Esophagus squamous epithelium (tissue), 5 donors: Measurements from ENCODE around the gene PRKCE. TPM values are rescaled to one million over a fixed set of nuclear protein-coding genes. Genes with fewer than 3 reads are reported as not detected.
A peak's percentile ranks its signal among the peaks of the same experiment; 100 is the strongest.

Experiments
- DNase-seq: peaks from one replicate; lab custom pipeline; 2025; lab: John Stamatoyannopoulos, UW
- H3K27ac ChIP-seq, 4 donors: fragments of 200-600 bp; sonication (generic); one replicate each; pipeline ENCODE4 v1.5.1; 2016 to 2019; ENCODE audit warnings: mild to moderate bottlenecking in 1 of 4
- H3K27me3 ChIP-seq, 4 donors: fragments of 200-600 bp; sonication (generic); 1 replicate in 3 of 4; 2 replicates in 1 of 4; pipeline versions ENCODE4 v1.5.1 to v1.6.0; 2017 to 2021; ENCODE audit warnings: antibody characterized with exemption in 1 of 4
- H3K36me3 ChIP-seq, 3 donors: fragments of 200-600 bp; sonication (generic); one replicate each; pipeline ENCODE4 v1.5.1; 2016 to 2019
- H3K4me1 ChIP-seq, 3 donors: fragments of 200-600 bp; sonication (generic); one replicate each; pipeline ENCODE4 v1.5.1; 2017 to 2019
- H3K4me3 ChIP-seq, 4 donors: fragments of 200-600 bp; sonication (generic); 1 replicate in 3 of 4; 2 replicates in 1 of 4; pipeline ENCODE4 v1.5.1; 2016 to 2019; ENCODE audit warnings: mild to moderate bottlenecking in 2 of 4, moderate library complexity in 1 of 4
- H3K9me3 ChIP-seq, 3 donors: fragments of 200-600 bp; sonication (generic); one replicate each; pipeline ENCODE4 v1.5.1; 2016 to 2019
- POLR2A ChIP-seq, 4 donors: fragments of 450-650 bp; IDR thresholded peaks; one replicate each; pipeline ENCODE4 v1.6.1; 2017; ENCODE audit warnings: antibody characterized with exemption in 4 of 4, mild to moderate bottlenecking in 4 of 4, moderate library complexity in 3 of 4
- WGBS, 2 donors: methylation state at CpG; one replicate each; pipeline ENCODE4 v1.1.5; 2018; 5-methylcytosine and 5-hydroxymethylcytosine counted together
- intact Hi-C: fragments of 100-400 bp; cut with DNase I; formaldehyde crosslinking; loops from one replicate; pipeline ENCODE4 v1.15.0; 2022
- total RNA-seq, 4 donors: library from RNA; depleted of rRNA; stranded (reverse); fragments of >200 nt; gene quantifications; one replicate each; pipeline ENCODE4 v1.1.0, GENCODE V29; 2016
- TF ChIP-seq, protein P1 (sequence below), 6 experiments: fragments of 450-650 bp in 4 of 6; fragments of 200-600 bp in 2 of 6; sonication (generic) in 2 of 6; IDR thresholded peaks; one replicate each; pipeline ENCODE4 v1.5.1; 2016 to 2019; ENCODE audit warnings: antibody characterized with exemption in 6 of 6, mild to moderate bottlenecking in 4 of 6, moderate library complexity in 4 of 6
- donor health status: DM: yes; HTN: yes; CAD: no.

Gene PRKCE
- total RNA-seq, 4 donors from 2014 or later = 6.5 to 13.7 (median 9.9) TPM

DNA sequence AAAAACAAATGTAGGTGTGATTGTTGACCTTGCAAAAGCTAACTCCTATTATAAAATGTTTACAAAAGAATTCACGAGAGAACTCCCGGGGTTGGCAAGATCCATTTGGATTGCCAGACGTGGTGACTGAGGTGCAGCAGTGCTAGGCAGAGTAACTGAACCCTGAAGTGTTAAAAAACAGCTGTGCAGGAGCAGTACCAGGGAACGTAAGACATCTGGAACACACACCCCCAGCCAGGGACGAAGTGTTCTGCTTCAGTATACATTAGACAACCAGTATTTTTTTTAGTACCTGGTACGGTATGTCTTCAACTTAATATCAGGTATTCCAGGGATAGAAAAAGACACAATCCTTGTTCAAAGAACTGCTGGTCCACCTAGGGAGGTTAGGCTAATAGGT lies 373.6 kb downstream of the PRKCE start:
- peaks cover 0 to 8% (median 0%) of the 10 kb centered on the region in 3 donors for H3K36me3 ChIP-seq
- 52 to 65% methylated on average over 6 of the region's 6 CpGs for WGBS, 2 donors
- no peak for DNase-seq
- no peak overlapping the region for H3K27ac ChIP-seq
- no peaks in the 10 kb centered on the region for H3K27me3 ChIP-seq
- TF ChIP-seq POLR2A (IDR thresholded peaks at IDR 0.05) = no peak
- TF ChIP-seq, protein P1, sequence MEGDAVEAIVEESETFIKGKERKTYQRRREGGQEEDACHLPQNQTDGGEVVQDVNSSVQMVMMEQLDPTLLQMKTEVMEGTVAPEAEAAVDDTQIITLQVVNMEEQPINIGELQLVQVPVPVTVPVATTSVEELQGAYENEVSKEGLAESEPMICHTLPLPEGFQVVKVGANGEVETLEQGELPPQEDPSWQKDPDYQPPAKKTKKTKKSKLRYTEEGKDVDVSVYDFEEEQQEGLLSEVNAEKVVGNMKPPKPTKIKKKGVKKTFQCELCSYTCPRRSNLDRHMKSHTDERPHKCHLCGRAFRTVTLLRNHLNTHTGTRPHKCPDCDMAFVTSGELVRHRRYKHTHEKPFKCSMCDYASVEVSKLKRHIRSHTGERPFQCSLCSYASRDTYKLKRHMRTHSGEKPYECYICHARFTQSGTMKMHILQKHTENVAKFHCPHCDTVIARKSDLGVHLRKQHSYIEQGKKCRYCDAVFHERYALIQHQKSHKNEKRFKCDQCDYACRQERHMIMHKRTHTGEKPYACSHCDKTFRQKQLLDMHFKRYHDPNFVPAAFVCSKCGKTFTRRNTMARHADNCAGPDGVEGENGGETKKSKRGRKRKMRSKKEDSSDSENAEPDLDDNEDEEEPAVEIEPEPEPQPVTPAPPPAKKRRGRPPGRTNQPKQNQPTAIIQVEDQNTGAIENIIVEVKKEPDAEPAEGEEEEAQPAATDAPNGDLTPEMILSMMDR (IDR thresholded peaks at IDR 0.05) = no peak
- H3K4me1 ChIP-seq = peaks cover 9 to 13% (median 9%) of the 10 kb centered on the region in 3 donors
- H3K4me3 ChIP-seq = no peak overlapping the region
- H3K9me3 ChIP-seq = no peaks in the 10 kb centered on the region
- intact Hi-C loops = no loop called here

DNA sequence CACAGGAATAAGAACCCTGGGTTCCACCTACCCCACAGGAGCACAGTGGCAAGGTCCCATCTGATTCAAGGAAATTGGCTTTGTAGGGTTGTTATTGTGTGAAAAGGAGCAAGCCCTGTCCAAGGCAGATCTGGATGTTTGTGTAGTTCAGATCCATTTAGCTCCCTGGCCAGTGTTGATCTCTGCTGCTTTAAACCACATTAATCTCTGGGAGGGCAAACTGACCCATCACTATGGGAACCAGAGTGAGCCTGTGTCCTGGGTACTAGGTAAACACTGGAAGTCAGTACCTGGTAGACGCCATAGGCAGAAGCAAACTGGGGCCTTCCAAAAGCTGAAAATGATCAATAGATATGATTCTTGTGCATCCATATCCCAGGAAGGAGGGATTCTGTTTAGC lies 374.2 kb downstream of the PRKCE start:
- Histone ChIP-seq H3K27ac (no peak overlapping the region), H3K36me3 (peaks cover 0 to 6% (median 0%) of the 10 kb centered on the region in 3 donors), H3K9me3 (no peaks in the 10 kb centered on the region), H3K27me3 (no peaks in the 10 kb centered on the region), H3K4me3 (no peak overlapping the region), H3K4me1 (peaks cover 9 to 18% (median 10%) of the 10 kb centered on the region in 3 donors)
- intact Hi-C loops = no loop called here
- DNase-seq = no peak
- TF ChIP-seq, protein P1 (IDR thresholded peaks at IDR 0.05) = no peak
- no peak for TF ChIP-seq POLR2A (IDR thresholded peaks at IDR 0.05)
- 87 to 92% methylated on average over 1 of the region's 1 CpG for WGBS, 2 donors

DNA sequence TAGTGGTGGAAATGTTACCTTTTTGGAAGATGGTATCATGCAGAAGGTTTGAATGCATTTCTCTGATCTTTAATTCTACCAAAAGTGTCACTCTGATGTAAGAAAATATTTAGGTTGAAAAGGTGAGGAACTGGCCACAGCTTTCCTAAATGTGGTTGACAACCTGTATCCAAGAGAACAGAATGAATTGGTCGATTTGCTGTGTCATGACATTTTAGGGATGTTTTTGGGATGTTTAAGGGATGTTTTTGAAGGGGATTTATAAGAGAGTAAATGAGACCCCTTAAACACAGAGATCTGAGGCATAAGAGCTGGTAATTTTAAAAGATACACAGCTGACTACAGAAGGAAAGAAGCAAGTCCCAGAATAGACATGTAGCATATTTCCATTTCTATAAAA lies 375.0 kb downstream of the PRKCE start:
- H3K9me3 ChIP-seq = no peaks in the 10 kb centered on the region
- 76 to 88% methylated on average over 1 of the region's 1 CpG for WGBS, 2 donors
- TF ChIP-seq, protein P1 (IDR thresholded peaks at IDR 0.05) = no peak
- TF ChIP-seq POLR2A (IDR thresholded peaks at IDR 0.05) = no peak
- peaks cover 10 to 24% (median 12%) of the 10 kb centered on the region in 3 donors for H3K4me1 ChIP-seq
- no peaks in the 10 kb centered on the region for H3K27me3 ChIP-seq
- no peak for DNase-seq
- no peak overlapping the region for H3K4me3 ChIP-seq
- intact Hi-C loops = no loop called here
- H3K27ac ChIP-seq = no peak overlapping the region
- H3K36me3 ChIP-seq = peaks cover 0 to 6% (median 0%) of the 10 kb centered on the region in 3 donors

DNA sequence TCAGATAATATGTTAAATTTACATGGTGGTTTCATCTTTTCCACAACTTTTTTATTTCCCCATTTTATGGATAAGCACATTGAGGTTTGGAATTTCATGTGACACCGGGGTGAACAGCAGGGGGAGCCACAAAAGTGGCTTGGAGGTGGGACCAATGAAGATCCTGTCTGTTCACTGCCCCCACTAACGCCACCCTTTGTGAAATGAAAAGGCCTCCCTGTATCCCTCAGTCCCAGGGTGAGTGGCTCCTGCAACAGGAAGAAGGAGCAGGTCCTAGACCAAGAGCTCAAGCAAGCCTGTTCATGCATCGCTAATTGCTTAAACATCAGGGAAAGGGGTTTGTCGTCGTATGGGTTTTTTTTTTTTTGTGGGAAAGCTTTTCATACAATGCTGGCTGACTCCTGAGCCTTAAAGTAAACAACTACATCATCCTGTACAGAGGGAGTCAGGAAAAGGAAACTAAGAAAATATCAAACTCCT lies 377.9 kb downstream of the PRKCE start:
- H3K4me3 ChIP-seq = no peak overlapping the region
- no peaks in the 10 kb centered on the region for H3K36me3 ChIP-seq
- DNase-seq = no peak
- no peaks in the 10 kb centered on the region for H3K9me3 ChIP-seq
- intact Hi-C loops = no loop called here
- 33 to 38% methylated on average over 4 to 5 of the region's 5 CpGs for WGBS, 2 donors
- peaks cover 10 to 42% (median 19%) of the 10 kb centered on the region in 3 donors for H3K4me1 ChIP-seq
- no peaks in the 10 kb centered on the region for H3K27me3 ChIP-seq
- peak overlapping the region in 3 of 4 donors; percentile 14 to 65 (median 53) for H3K27ac ChIP-seq
- TF ChIP-seq, protein P1 (IDR thresholded peaks at IDR 0.05) = peak in 1 of 6 experiments; percentile 25
- no peak for TF ChIP-seq POLR2A (IDR thresholded peaks at IDR 0.05)

DNA sequence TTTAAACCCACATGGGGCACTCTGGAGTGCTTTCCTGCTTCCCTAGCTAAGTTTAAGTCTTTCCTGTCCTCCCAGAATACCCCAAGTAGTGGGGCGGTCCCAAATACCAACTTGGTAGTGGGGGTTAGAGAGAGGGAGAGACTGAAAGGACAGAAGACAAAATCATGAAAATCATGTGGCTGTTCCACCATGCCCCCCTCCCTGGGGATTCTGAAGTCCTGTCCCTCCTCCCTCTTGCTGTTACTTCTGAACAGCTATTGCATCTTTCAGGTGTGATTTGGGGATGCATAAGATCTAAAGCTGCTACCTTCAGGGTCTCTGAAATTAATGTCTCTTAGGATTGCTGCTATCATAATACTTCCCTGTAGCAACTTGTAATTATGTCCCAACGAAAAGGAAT lies 378.9 kb downstream of the PRKCE start:
- Histone ChIP-seq H3K4me3 (no peak overlapping the region), H3K27ac (peak overlapping the region; percentile 11 to 65 (median 38)), H3K36me3 (no peaks in the 10 kb centered on the region), H3K4me1 (peaks cover 10 to 42% (median 19%) of the 10 kb centered on the region in 3 donors), H3K27me3 (no peaks in the 10 kb centered on the region), H3K9me3 (no peaks in the 10 kb centered on the region)
- TF ChIP-seq POLR2A (IDR thresholded peaks at IDR 0.05) = no peak
- TF ChIP-seq, protein P1 (IDR thresholded peaks at IDR 0.05) = no peak
- intact Hi-C loops = no loop called here
- DNase-seq = no peak
- 90 to 100% methylated on average over 2 of the region's 2 CpGs for WGBS, 2 donors
